Neural cell (in vitro differentiated cells): ENCODE results near the gene ACY1. TPM values are rescaled to one million over a fixed set of nuclear protein-coding genes. Genes with fewer than 3 reads are reported as not detected.

Experiments
- H2AFZ ChIP-seq: fragments of 200-600, 300-800 bp; sonication (generic), shearing (Covaris generic); 2 replicates; pipeline ENCODE4 v1.6.0; 2014; ENCODE audit warnings: low read depth, mild to moderate bottlenecking, antibody characterized with exemption, low read length, moderate library complexity
- H3F3A ChIP-seq: fragments of 200-600 bp; shearing (Covaris generic); 2 replicates; pipeline ENCODE4 v1.6.1; 2016; ENCODE audit warnings: mild to moderate bottlenecking, moderate library complexity, mixed read lengths, antibody characterized with exemption, low read length; ENCODE audit not compliant: insufficient read depth, poor library complexity, severe bottlenecking
- H3K27ac ChIP-seq: fragments of 200-600, 300-800 bp; sonication (generic), shearing (Covaris generic); 2 replicates; pipeline ENCODE4 v1.5.1; 2014; ENCODE audit warnings: mild to moderate bottlenecking, low read length, moderate library complexity
- H3K27me3 ChIP-seq: fragments of 300-800, 200-600 bp; sonication (generic), shearing (Covaris generic); 2 replicates; pipeline ENCODE4 v1.6.0; 2014; ENCODE audit warnings: mild to moderate bottlenecking, low read depth, low read length, moderate library complexity; ENCODE audit not compliant: insufficient read depth
- H3K36me3 ChIP-seq: fragments of 300-800, 200-600 bp; sonication (generic), shearing (Covaris generic); 2 replicates; pipeline ENCODE4 v1.5.1; 2014; ENCODE audit warnings: mild to moderate bottlenecking, antibody characterized with exemption, low read length, moderate library complexity; ENCODE audit not compliant: insufficient read depth
- H3K4me2 ChIP-seq: fragments of 300-800, 200-600 bp; sonication (generic), shearing (Covaris generic); 2 replicates; pipeline ENCODE4 v1.6.0; 2014; ENCODE audit warnings: mild to moderate bottlenecking, low read length
- H3K4me3 ChIP-seq: fragments of 300-800, 200-600 bp; sonication (generic), shearing (Covaris generic); 2 replicates; pipeline ENCODE4 v1.5.1; 2014; ENCODE audit warnings: mild to moderate bottlenecking, low read length, moderate library complexity
- H3K79me2 ChIP-seq: fragments of 200-600 bp; shearing (Covaris generic); replicated peaks from 2 replicates; pipeline ENCODE4 v1.6.0; 2014; ENCODE audit warnings: mild to moderate bottlenecking, low read length, moderate library complexity; ENCODE audit not compliant: insufficient read depth
- H3K9ac ChIP-seq: fragments of 300-800, 200-600 bp; sonication (generic), shearing (Covaris generic); 2 replicates; pipeline ENCODE4 v1.6.1; 2016; ENCODE audit warnings: mild to moderate bottlenecking, low read length, mixed read lengths
- H3K9me2 ChIP-seq: fragments of 200-600 bp; shearing (Covaris generic); 2 replicates; pipeline ENCODE4 v1.6.1; 2016; ENCODE audit warnings: mild to moderate bottlenecking, low read length, mixed read lengths; ENCODE audit not compliant: insufficient read depth
- H3K9me3 ChIP-seq: fragments of 200-600, 300-800 bp; sonication (generic), shearing (Covaris generic); 2 replicates; pipeline ENCODE4 v1.6.1; 2016; ENCODE audit warnings: mild to moderate bottlenecking, mixed run types, low read length, moderate library complexity, mixed read lengths
- H4K20me1 ChIP-seq: fragments of 200-600 bp; shearing (Covaris generic); 2 replicates; pipeline ENCODE4 v1.6.1; 2016; ENCODE audit warnings: mild to moderate bottlenecking, mixed run types; ENCODE audit not compliant: insufficient read depth
- EP300 ChIP-seq: fragments of 450-650 bp; conservative IDR thresholded peaks from 2 replicates; pipeline ENCODE4 v1.6.1; 2014; ENCODE audit warnings: antibody characterized with exemption, mild to moderate bottlenecking, moderate library complexity; ENCODE audit not compliant: poor library complexity, severe bottlenecking
- EZH2 ChIP-seq: fragments of 200-600, 300-800 bp; shearing (Covaris generic), sonication (generic); IDR thresholded peaks from 2 replicates; pipeline ENCODE4 v1.6.1; 2014; ENCODE audit warnings: antibody characterized with exemption, low read length, borderline replicate concordance, mild to moderate bottlenecking; ENCODE audit not compliant: insufficient read depth, poor library complexity, severe bottlenecking
- MXI1 ChIP-seq: fragments of 450-650 bp; conservative IDR thresholded peaks from 2 replicates; pipeline ENCODE4 v1.6.1; 2014; ENCODE audit warnings: antibody characterized with exemption, mild to moderate bottlenecking; ENCODE audit not compliant: poor library complexity, severe bottlenecking
- RAD21 ChIP-seq: fragments of 450-650 bp; conservative IDR thresholded peaks from 2 replicates; pipeline ENCODE4 v1.6.1; 2014; ENCODE audit warnings: antibody characterized with exemption, mild to moderate bottlenecking, moderate library complexity
- REST ChIP-seq: IDR thresholded peaks from 2 replicates; pipeline ENCODE4 v1.6.1; 2012; ENCODE audit warnings: borderline replicate concordance
- SMC3 ChIP-seq: fragments of 450-650 bp; conservative IDR thresholded peaks from 2 replicates; pipeline ENCODE4 v1.6.1; 2014; ENCODE audit warnings: antibody characterized with exemption, mild to moderate bottlenecking, moderate library complexity; ENCODE audit not compliant: poor library complexity
- polyA plus RNA-seq: library from polyadenylated mRNA; depleted of rRNA; stranded (reverse); fragments of >200 nt; gene quantifications from 2 replicates; pipeline ENCODE4 v1.2.3, GENCODE V29; 2014
- TF ChIP-seq, protein P1 (sequence below): fragments of 450-650 bp; IDR thresholded peaks from 2 replicates; pipeline ENCODE4 v1.5.1; 2014; ENCODE audit warnings: antibody characterized with exemption, mild to moderate bottlenecking, moderate library complexity; ENCODE audit not compliant: poor library complexity, severe bottlenecking

ACY1 gene
- polyA plus RNA-seq, 1 donor from 2014 or later, result 14.4 TPM

DNA sequence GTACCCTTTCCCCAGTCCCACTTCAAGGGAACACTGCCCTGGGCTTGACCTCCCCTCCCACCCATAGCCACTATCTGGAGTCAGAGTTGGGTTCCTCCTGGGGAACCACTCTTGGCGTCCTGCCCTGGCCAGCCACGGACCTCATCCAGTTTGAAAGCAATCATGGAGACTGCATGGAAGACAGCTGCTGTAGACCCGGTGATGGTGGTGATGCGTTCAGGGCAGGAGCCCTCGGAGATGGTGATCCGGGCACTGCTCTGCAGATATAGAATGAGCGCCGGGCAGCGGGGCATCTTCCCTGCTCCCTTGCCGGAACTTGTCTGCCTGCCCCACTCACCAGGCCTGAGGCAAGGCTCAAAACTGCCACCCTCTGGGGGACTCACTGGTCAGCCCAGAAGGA lies 22.9 kb upstream of the ACY1 start:
- no peaks in the 10 kb centered on the region for H3F3A ChIP-seq
- H3K27ac ChIP-seq, result no peak overlapping the region
- no peaks in the 10 kb centered on the region for H3K36me3 ChIP-seq
- H3K4me3 ChIP-seq, result no peak overlapping the region
- no peaks in the 10 kb centered on the region for H3K9me3 ChIP-seq
- H3K79me2 ChIP-seq, result peaks cover 14% of the 10 kb centered on the region
- H3K4me2 ChIP-seq, result no peak overlapping the region
- H2AFZ ChIP-seq, result no peak overlapping the region
- no peaks in the 10 kb centered on the region for H4K20me1 ChIP-seq
- TF ChIP-seq MXI1 (no peak), EP300 (no peak), REST (no peak), SMC3 (no peak), EZH2 (no peak), RAD21 (no peak)
- TF ChIP-seq, protein P1, sequence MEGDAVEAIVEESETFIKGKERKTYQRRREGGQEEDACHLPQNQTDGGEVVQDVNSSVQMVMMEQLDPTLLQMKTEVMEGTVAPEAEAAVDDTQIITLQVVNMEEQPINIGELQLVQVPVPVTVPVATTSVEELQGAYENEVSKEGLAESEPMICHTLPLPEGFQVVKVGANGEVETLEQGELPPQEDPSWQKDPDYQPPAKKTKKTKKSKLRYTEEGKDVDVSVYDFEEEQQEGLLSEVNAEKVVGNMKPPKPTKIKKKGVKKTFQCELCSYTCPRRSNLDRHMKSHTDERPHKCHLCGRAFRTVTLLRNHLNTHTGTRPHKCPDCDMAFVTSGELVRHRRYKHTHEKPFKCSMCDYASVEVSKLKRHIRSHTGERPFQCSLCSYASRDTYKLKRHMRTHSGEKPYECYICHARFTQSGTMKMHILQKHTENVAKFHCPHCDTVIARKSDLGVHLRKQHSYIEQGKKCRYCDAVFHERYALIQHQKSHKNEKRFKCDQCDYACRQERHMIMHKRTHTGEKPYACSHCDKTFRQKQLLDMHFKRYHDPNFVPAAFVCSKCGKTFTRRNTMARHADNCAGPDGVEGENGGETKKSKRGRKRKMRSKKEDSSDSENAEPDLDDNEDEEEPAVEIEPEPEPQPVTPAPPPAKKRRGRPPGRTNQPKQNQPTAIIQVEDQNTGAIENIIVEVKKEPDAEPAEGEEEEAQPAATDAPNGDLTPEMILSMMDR, result no peak
- H3K9me2 ChIP-seq, result no peaks in the 10 kb centered on the region
- H3K27me3 ChIP-seq, result peaks cover 9% of the 10 kb centered on the region
- no peak overlapping the region for H3K9ac ChIP-seq

DNA sequence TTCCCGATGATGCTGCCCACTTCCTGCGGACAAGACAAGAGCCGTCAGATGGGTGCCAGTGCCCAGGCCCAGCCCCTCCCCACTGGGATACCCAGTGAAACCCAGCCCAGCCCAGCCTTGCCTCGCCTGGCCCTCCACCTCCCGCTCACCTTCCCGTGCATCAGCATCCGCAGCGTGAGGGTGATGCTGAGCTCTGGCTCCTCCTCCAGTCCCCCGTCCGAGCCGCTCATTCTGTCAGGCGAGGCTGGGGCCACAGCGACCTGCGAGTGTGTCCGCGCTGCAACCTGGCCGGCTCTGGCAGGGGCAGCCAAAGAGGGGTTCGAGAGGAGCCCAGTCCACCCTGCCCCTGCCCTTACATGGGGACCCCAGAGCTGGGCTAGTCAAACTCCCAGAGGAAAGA lies 22.3 kb upstream of the ACY1 start:
- Histone ChIP-seq H3K9me3 (no peaks in the 10 kb centered on the region), H3F3A (no peaks in the 10 kb centered on the region), H3K27me3 (peaks cover 7% of the 10 kb centered on the region), H3K4me3 (no peak overlapping the region), H3K36me3 (no peaks in the 10 kb centered on the region), H3K27ac (no peak overlapping the region), H3K4me2 (no peak overlapping the region), H4K20me1 (no peaks in the 10 kb centered on the region), H2AFZ (no peak overlapping the region), H3K9ac (no peak overlapping the region), H3K9me2 (no peaks in the 10 kb centered on the region), H3K79me2 (peaks cover 20% of the 10 kb centered on the region)
- TF ChIP-seq EP300 (no peak), SMC3 (no peak), EZH2 (no peak)
- TF ChIP-seq, protein P1, result no peak
